GM12878 (cell line): ENCODE measurements around the gene KDM6B. TPM values are rescaled to one million over a fixed set of nuclear protein-coding genes. Genes with fewer than 3 reads are reported as not detected.

ENCODE experiments used
- ASH2L ChIP-seq: fragments of 300-600, 200-600 bp; sonication (generic); IDR thresholded peaks from 2 replicates; pipeline ENCODE4 v1.6.1; 2017; ENCODE audit warnings: low read depth, mild to moderate bottlenecking, borderline replicate concordance
- BACH1 ChIP-seq: fragments of 450-650 bp; IDR thresholded peaks from 2 replicates; pipeline ENCODE4 v1.6.1; 2017; ENCODE audit warnings: mild to moderate bottlenecking, borderline replicate concordance
- ESRRA ChIP-seq: IDR thresholded peaks from 2 replicates; pipeline ENCODE4 v1.6.1; 2012; ENCODE audit warnings: mild to moderate bottlenecking, low read length, improper control_type of control experiment
- IKZF2 ChIP-seq, 2 experiments: fragments of 450-650 bp; IDR thresholded peaks; 2 replicates each; pipeline ENCODE4 v1.6.1; 2017; ENCODE audit warnings: mild to moderate bottlenecking in 2 of 2, moderate library complexity in 2 of 2
- KAT2A ChIP-seq: conservative IDR thresholded peaks from 2 replicates; pipeline ENCODE4 v1.6.1; 2011; ENCODE audit warnings: low read depth, low read length; ENCODE audit not compliant: control insufficient read depth
- KLF5 ChIP-seq: fragments of 450-650 bp; IDR thresholded peaks from 2 replicates; pipeline ENCODE4 v1.6.1; 2014; ENCODE audit warnings: mild to moderate bottlenecking; ENCODE audit not compliant: partially characterized antibody
- MTA3 ChIP-seq: IDR thresholded peaks from 2 replicates; pipeline ENCODE4 v1.6.1; 2012; ENCODE audit warnings: low read length, inconsistent platforms, borderline replicate concordance
- MYC ChIP-seq: IDR thresholded peaks from 2 replicates; pipeline ENCODE4 v1.6.1; 2011; ENCODE audit warnings: mild to moderate bottlenecking, low read length, moderate library complexity, inconsistent platforms; ENCODE audit not compliant: insufficient read depth, insufficient replicate concordance, insufficient read length, severe bottlenecking
- PAX5 ChIP-seq: IDR thresholded peaks from 2 replicates; pipeline ENCODE4 v1.6.1; 2011; ENCODE audit warnings: low read depth, low read length, borderline replicate concordance
- POLR2A ChIP-seq: IDR thresholded peaks from 2 replicates; pipeline ENCODE4 v1.6.1; 2011; ENCODE audit warnings: low read depth, mild to moderate bottlenecking, low read length
- RBBP5 ChIP-seq: fragments of 200-600 bp; sonication (generic); conservative IDR thresholded peaks from 2 replicates; pipeline ENCODE4 v1.6.1; 2016
- RELA ChIP-seq: fragments of 450-650 bp; IDR thresholded peaks from 2 replicates; pipeline ENCODE4 v1.8.0; 2014; ENCODE audit warnings: borderline replicate concordance; ENCODE audit not compliant: partially characterized antibody
- RFX5 ChIP-seq: IDR thresholded peaks from 2 replicates; pipeline ENCODE4 v1.6.1; 2011; ENCODE audit warnings: low read depth, low read length, improper control_type of control experiment
- SMAD5 ChIP-seq: IDR thresholded peaks from 2 replicates; pipeline ENCODE4 v1.6.1; 2016; ENCODE audit warnings: antibody characterized with exemption, low read depth
- STAT1 ChIP-seq: fragments of 450-650 bp; conservative IDR thresholded peaks from 2 replicates; pipeline ENCODE4 v1.6.1; 2014; ENCODE audit warnings: antibody characterized with exemption, mild to moderate bottlenecking
- SUZ12 ChIP-seq: fragments of 200-600 bp; sonication (generic); IDR thresholded peaks from one replicate; pipeline ENCODE4 v1.6.1; 2018; ENCODE audit warnings: antibody characterized with exemption, mild to moderate bottlenecking; ENCODE audit not compliant: unreplicated experiment
- TAF1 ChIP-seq: IDR thresholded peaks from 2 replicates; pipeline ENCODE4 v1.6.1; 2011; ENCODE audit warnings: mild to moderate bottlenecking, low read depth, low read length, borderline replicate concordance
- ZNF274 ChIP-seq: IDR thresholded peaks from one replicate; pipeline ENCODE4 v1.8.0; 2011; ENCODE audit not compliant: insufficient read length, insufficient read depth
- polyA plus RNA-seq, 11 experiments: library from polyadenylated mRNA; depleted of rRNA in 4 of 11; unstranded in 6 of 11; stranded (reverse) in 5 of 11; fragments of >200 nt; fragmentation: Nextera tagmentation in 4 of 11; fragmentation: Illumina TruSeq in 1 of 11; extraction: Ambion mirVana in 4 of 11; extraction: Trizol in 1 of 11; gene quantifications; 1 replicate in 1 of 11; 2 replicates in 10 of 11; pipeline versions ENCODE4 v1.2.1 to v1.2.3, GENCODE V29; 2011 to 2016; ENCODE audit warnings: inconsistent platforms in 2 of 11, missing spikeins in 2 of 11, low read depth in 1 of 11
- total RNA-seq, 4 experiments: library from RNA; depleted of rRNA in 3 of 4; stranded (reverse); fragments of >200 nt in 3 of 4; fragmentation: Illumina TruSeq in 1 of 4; extraction: Trizol in 1 of 4; gene quantifications; 2 replicates each; pipeline versions ENCODE4 v1.2.1 to v1.2.3, GENCODE V29; 2013 to 2021
- TF ChIP-seq, protein P1 (sequence below): fragments of 450-650 bp; formaldehyde crosslinking; IDR thresholded peaks from 2 replicates; pipeline ENCODE4 v1.4.0; 2022; ENCODE audit warnings: mild to moderate bottlenecking, moderate library complexity
- TF ChIP-seq, protein P2 (sequence below): fragments of 450-650 bp; IDR thresholded peaks from 2 replicates; pipeline ENCODE4 v1.6.1; 2017; ENCODE audit warnings: antibody characterized with exemption, mild to moderate bottlenecking, moderate library complexity
- TF ChIP-seq, protein P3 (sequence below): fragments of 450-650 bp; IDR thresholded peaks from 2 replicates; pipeline ENCODE4 v1.6.1; 2017; ENCODE audit warnings: mild to moderate bottlenecking, moderate library complexity

Gene KDM6B
- total and polyA plus RNA-seq, 10 of the 15 experiments (the other 5 are each of a cell fraction or from before 2014, with no cell fraction given): 0.05 to 33.5 (median 2.3) TPM

DNA sequence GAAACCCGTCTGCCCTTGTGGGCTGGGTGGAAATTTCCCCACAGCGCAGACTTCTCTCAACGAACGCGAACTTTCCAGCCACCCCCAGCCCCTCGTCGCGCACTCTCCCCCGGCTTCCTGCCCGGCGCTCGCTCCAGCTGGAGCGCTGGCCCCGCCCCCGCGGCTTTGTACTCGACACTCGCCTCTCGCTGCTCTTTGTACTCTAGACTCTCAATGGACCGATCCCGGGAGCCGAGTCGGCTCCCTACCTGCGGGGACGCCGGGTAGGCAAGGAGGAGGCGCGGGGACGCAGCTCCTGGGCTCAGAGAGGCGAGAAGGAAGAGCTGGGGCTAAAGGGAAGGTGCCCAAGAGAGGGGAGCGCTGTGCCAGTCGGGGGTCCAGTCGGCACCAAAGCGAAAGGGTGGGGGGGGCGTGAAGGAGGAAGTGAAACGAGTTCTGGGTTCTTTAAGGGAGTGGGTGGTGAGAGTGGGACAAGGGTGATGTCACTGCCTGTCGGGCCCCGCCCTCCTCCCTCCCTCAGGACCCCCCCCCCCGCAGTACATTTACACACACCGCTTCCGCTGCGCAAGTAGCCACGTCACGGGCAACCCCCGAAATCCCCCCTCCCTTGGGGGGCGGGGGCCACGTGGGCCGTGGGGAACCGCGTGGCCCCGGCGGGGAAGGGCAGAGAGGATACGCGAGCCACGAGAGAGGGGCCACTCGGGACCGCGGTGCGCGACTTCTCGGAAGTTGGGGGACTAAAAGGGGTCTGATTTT lies 9.7 kb downstream of the KDM6B start (continued):
- TF ChIP-seq SMAD5 (no peak; the same call in 1 of the 2 replicates), STAT1 (no peak), RBBP5 (no peak), ASH2L (peak; percentile 71; the same call in 1 of the 2 replicates), KLF5 (no peak), PAX5 (0 out of 2 replicates have a peak, but pooled peaks have one; percentile 33), MYC (peak; percentile 79), ZNF274 (no peak), IKZF2 (IDR thresholded peaks at IDR 0.05) (peak; percentile 75 to 78), SUZ12 (no peak), ESRRA (no peak), RELA (peak; percentile 97), TAF1 (peak; percentile 59; the same call in 1 of the 2 replicates), POLR2A (peak; percentile 65), KAT2A (no peak), RFX5 (no peak), MTA3 (no peak), BACH1 (peak; percentile 94)
- TF ChIP-seq, protein P1, sequence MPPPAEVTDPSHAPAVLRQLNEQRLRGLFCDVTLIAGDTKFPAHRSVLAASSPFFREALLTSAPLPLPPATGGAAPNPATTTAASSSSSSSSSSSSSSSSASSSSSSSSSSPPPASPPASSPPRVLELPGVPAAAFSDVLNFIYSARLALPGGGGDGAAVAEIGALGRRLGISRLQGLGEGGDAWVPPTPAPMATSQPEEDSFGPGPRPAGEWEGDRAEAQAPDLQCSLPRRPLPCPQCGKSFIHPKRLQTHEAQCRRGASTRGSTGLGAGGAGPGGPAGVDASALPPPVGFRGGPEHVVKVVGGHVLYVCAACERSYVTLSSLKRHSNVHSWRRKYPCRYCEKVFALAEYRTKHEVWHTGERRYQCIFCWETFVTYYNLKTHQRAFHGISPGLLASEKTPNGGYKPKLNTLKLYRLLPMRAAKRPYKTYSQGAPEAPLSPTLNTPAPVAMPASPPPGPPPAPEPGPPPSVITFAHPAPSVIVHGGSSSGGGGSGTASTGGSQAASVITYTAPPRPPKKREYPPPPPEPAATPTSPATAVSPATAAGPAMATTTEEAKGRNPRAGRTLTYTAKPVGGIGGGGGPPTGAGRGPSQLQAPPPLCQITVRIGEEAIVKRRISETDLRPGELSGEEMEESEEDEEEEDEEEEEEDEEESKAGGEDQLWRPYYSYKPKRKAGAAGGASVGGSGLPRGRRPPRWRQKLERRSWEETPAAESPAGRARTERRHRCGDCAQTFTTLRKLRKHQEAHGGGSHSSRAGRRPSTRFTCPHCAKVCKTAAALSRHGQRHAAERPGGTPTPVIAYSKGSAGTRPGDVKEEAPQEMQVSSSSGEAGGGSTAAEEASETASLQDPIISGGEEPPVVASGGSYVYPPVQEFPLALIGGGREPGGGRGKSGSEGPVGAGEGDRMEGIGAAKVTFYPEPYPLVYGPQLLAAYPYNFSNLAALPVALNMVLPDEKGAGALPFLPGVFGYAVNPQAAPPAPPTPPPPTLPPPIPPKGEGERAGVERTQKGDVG (CRISPR knock-in tag): no peak
- TF ChIP-seq, protein P2, sequence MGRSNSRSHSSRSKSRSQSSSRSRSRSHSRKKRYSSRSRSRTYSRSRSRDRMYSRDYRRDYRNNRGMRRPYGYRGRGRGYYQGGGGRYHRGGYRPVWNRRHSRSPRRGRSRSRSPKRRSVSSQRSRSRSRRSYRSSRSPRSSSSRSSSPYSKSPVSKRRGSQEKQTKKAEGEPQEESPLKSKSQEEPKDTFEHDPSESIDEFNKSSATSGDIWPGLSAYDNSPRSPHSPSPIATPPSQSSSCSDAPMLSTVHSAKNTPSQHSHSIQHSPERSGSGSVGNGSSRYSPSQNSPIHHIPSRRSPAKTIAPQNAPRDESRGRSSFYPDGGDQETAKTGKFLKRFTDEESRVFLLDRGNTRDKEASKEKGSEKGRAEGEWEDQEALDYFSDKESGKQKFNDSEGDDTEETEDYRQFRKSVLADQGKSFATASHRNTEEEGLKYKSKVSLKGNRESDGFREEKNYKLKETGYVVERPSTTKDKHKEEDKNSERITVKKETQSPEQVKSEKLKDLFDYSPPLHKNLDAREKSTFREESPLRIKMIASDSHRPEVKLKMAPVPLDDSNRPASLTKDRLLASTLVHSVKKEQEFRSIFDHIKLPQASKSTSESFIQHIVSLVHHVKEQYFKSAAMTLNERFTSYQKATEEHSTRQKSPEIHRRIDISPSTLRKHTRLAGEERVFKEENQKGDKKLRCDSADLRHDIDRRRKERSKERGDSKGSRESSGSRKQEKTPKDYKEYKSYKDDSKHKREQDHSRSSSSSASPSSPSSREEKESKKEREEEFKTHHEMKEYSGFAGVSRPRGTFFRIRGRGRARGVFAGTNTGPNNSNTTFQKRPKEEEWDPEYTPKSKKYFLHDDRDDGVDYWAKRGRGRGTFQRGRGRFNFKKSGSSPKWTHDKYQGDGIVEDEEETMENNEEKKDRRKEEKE: no peak
- TF ChIP-seq, protein P3, sequence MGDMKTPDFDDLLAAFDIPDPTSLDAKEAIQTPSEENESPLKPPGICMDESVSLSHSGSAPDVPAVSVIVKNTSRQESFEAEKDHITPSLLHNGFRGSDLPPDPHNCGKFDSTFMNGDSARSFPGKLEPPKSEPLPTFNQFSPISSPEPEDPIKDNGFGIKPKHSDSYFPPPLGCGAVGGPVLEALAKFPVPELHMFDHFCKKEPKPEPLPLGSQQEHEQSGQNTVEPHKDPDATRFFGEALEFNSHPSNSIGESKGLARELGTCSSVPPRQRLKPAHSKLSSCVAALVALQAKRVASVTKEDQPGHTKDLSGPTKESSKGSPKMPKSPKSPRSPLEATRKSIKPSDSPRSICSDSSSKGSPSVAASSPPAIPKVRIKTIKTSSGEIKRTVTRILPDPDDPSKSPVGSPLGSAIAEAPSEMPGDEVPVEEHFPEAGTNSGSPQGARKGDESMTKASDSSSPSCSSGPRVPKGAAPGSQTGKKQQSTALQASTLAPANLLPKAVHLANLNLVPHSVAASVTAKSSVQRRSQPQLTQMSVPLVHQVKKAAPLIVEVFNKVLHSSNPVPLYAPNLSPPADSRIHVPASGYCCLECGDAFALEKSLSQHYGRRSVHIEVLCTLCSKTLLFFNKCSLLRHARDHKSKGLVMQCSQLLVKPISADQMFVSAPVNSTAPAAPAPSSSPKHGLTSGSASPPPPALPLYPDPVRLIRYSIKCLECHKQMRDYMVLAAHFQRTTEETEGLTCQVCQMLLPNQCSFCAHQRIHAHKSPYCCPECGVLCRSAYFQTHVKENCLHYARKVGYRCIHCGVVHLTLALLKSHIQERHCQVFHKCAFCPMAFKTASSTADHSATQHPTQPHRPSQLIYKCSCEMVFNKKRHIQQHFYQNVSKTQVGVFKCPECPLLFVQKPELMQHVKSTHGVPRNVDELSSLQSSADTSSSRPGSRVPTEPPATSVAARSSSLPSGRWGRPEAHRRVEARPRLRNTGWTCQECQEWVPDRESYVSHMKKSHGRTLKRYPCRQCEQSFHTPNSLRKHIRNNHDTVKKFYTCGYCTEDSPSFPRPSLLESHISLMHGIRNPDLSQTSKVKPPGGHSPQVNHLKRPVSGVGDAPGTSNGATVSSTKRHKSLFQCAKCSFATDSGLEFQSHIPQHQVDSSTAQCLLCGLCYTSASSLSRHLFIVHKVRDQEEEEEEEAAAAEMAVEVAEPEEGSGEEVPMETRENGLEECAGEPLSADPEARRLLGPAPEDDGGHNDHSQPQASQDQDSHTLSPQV: no peak
